ENCODE results near the gene AFF3.
"Not testable (repeated sequence)": the region's sequence is repeated elsewhere in the genome, so short reads cannot be mapped to it uniquely, and the experiment has no call there.

Gene AFF3

DNA sequence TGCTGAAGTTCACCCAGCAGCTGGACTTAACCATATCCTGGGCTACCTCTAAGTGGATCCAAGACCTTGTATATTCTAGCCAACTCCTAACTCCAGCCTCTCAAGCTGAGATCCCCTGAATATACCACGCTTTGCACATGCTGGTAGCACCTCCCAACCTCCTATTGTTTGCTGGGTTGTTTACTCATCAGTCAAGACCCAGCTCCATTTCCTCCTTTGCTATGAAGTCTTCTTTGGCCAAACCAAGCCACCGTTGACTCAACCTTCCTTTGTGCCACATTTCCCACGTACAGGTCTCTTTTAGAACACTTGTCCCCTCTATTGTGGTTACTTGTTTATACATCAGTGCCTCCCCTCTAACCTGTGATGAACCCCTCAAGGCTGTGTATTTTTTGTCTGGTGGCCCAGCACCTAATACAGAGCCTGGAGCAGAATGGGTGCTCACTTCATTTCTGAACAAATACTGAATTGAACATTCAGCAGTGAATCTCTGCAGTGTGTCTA is 384.7 kb downstream of the AFF3 start:
- H3K36me3 ChIP-seq = no peaks in the 10 kb centered on the region
- no peak overlapping the region for H3K27ac ChIP-seq
- no peaks in the 10 kb centered on the region for H3K9me3 ChIP-seq
- H3K4me1 ChIP-seq = peaks cover 8% of the 10 kb centered on the region; the same call in 1 of the 2 replicates
- H3K4me2 ChIP-seq = peak overlapping the region; percentile 2; the same call in 1 of the 2 replicates
- no peak overlapping the region for H3K4me3 ChIP-seq
- H3K27me3 ChIP-seq = no peaks in the 10 kb centered on the region
- H4K20me1 ChIP-seq = no peaks in the 10 kb centered on the region
- H3K9ac ChIP-seq = no peak overlapping the region
- no peak for TF ChIP-seq Cebpa-rat (IDR thresholded peaks at IDR 0.05)

DNA sequence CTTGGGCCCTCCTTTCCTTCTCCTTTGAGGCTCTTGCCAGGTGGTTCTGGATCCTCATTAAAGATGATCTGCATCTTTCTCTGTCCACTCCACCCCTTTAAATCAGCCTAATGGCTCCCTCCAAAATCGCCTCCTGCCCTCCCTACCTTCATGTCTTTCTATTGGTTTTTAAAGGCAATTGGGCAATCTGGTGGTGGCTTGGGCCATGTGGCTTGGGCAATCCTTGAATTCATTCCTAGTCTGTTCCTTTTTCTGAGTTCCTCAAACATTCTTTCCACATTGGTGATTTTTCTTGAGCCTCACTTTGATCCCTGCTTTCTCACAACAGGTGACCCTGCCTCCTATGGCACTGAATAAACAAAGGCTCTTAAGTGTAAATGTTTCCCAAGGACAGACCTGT is 386.3 kb downstream of the AFF3 start:
- no peak for TF ChIP-seq Cebpa-rat (IDR thresholded peaks at IDR 0.05)
- H3K27me3 ChIP-seq = no peaks in the 10 kb centered on the region
- H3K4me1 ChIP-seq = peaks cover 8% of the 10 kb centered on the region; the same call in 1 of the 2 replicates
- no peak overlapping the region for H3K27ac ChIP-seq
- no peaks in the 10 kb centered on the region for H3K9me3 ChIP-seq
- no peaks in the 10 kb centered on the region for H3K36me3 ChIP-seq
- no peak overlapping the region for H3K4me3 ChIP-seq
- no peaks in the 10 kb centered on the region for H4K20me1 ChIP-seq
- no peak overlapping the region for H3K4me2 ChIP-seq
- no peak overlapping the region for H3K9ac ChIP-seq

DNA sequence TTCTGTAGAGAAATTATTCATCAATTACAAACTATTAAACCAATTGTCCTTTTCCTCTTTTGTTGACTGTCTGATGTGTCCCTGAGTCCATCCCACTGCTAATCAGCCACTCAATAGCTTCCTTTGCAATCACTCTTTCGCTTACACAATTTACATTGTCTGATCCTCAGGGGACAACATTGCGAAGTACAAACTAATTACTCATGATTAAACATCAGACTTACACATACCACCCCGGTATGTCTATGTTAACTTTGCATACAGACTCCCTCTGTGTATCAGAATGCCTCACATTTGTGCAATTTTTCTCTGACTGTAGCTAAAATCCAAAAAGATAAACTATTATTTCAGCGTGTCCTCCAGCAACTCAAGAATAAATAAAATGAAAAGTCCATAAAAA is 388.2 kb downstream of the AFF3 start:
- H3K4me1 ChIP-seq = peaks cover 8% of the 10 kb centered on the region; the same call in 1 of the 2 replicates
- TF ChIP-seq Cebpa-rat (IDR thresholded peaks at IDR 0.05) = no peak
- H3K4me2 ChIP-seq = no peak overlapping the region

DNA sequence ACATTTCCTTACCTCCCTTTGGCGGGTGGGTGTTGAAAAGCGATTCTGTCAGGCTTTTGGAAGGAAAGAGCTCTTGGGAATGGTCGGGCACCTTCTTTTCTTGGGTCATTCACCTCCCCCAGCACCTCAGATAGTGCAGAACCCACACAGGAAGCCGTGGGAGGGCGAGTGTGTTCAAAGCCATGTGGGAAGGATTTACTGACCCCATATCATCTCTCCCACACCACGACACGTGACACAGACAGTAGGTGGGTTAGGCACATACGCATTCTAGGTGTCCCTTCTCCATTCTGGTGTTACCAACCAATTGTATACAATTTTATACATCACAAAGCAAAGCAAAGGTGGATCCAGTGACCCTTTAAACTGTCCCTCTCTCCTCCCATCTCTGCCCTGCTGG is 388.9 kb downstream of the AFF3 start:
- Histone ChIP-seq H3K4me3 (no peak overlapping the region), H3K4me1 (peaks cover 8% of the 10 kb centered on the region; the same call in 1 of the 2 replicates), H3K9ac (no peak overlapping the region), H4K20me1 (no peaks in the 10 kb centered on the region), H3K9me3 (no peaks in the 10 kb centered on the region), H3K36me3 (no peaks in the 10 kb centered on the region), H3K27ac (no peak overlapping the region), H3K4me2 (no peak overlapping the region), H3K27me3 (no peaks in the 10 kb centered on the region)
- TF ChIP-seq Cebpa-rat (IDR thresholded peaks at IDR 0.05) = no peak

More for the DNA sequence above, 388.2 kb downstream of the AFF3 start:
- Histone ChIP-seq H3K4me3 (no peak overlapping the region), H3K27me3 (no peaks in the 10 kb centered on the region), H3K36me3 (no peaks in the 10 kb centered on the region), H4K20me1 (no peaks in the 10 kb centered on the region), H3K9ac (no peak overlapping the region), H3K9me3 (no peaks in the 10 kb centered on the region), H3K27ac (no peak overlapping the region)

DNA sequence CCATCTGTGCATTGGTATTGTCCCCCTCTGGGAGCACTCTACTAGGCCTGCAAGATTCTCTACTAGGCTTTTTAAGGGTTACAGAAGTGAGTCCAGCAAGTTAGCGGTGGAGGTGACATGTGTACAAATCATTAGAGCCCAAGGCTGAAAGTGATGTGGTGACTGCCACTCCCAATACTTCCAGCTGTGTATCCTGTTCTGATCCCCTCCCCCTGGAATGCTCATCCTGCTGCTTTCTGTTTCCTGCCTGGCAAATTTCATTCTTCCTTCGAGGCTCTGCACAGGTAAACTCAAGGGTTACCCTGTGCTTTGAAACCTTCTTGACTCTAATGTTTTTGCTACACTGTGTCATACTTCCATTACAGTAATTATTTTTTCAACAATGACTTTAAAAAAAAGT is 394.0 kb downstream of the AFF3 start:
- no peaks in the 10 kb centered on the region for H3K9me3 ChIP-seq
- H3K4me1 ChIP-seq = no peaks in the 10 kb centered on the region
- no peak overlapping the region for H3K4me2 ChIP-seq
- H3K36me3 ChIP-seq = peaks cover 4% of the 10 kb centered on the region; the same call in 1 of the 2 replicates
- H3K9ac ChIP-seq = no peak overlapping the region
- no peak overlapping the region for H3K4me3 ChIP-seq
- no peaks in the 10 kb centered on the region for H4K20me1 ChIP-seq
- no peak for TF ChIP-seq Cebpa-rat (IDR thresholded peaks at IDR 0.05)
- H3K27me3 ChIP-seq = no peaks in the 10 kb centered on the region
- no peak overlapping the region for H3K27ac ChIP-seq

DNA sequence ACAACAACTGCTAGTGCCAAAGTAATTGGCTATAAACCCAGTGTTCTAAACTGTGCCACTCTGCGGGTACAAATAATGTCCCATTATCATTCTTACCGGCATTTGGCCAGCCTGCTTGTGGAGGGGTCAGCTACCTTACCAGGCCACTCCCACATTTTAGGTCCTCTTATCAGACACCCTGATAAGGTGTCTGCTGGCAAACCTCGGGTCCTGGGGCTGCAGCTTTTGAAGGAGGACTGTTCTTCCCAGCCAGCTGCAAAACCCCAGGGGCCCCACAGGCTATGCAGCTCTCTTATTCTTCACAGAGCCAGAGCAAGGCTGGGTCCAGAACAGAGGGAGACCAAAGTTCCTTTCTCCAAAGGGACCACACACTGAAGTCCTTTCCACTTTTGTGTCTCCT is 394.5 kb downstream of the AFF3 start:
- H3K36me3 ChIP-seq = peaks cover 8% of the 10 kb centered on the region; the same call in 1 of the 2 replicates
- no peaks in the 10 kb centered on the region; the same call in 1 of the 2 replicates for H3K9me3 ChIP-seq
- no peaks in the 10 kb centered on the region for H3K4me1 ChIP-seq
- no peak overlapping the region for H3K27ac ChIP-seq
- H4K20me1 ChIP-seq = no peaks in the 10 kb centered on the region
- H3K4me2 ChIP-seq = no peak overlapping the region
- H3K27me3 ChIP-seq = no peaks in the 10 kb centered on the region
- no peak overlapping the region for H3K4me3 ChIP-seq
- TF ChIP-seq Cebpa-rat (IDR thresholded peaks at IDR 0.05) = no peak
- no peak overlapping the region for H3K9ac ChIP-seq

DNA sequence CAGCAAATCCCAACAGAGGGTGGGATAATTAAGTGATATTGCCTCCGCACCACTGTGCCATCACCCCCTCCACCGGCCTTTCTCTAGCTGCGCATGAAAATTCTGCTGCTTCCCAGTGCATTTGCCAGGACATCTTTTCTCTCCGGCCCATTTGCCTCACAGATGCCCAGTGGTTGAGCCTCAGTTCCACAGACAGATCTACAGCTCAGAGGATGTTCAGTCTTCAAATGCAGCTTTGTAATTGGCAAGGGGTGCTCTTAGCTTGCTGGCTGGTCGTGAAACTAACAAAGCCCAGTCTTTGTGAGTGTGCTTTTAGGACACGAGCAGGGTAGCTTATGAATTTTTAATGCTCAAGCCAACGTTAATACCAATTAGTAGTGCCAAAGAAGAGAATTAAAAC is 399.2 kb downstream of the AFF3 start:
- H4K20me1 ChIP-seq = no peaks in the 10 kb centered on the region
- TF ChIP-seq Cebpa-rat (IDR thresholded peaks at IDR 0.05) = no peak
- H3K4me2 ChIP-seq = no peak overlapping the region
- H3K4me1 ChIP-seq = no peaks in the 10 kb centered on the region
- peaks cover 10% of the 10 kb centered on the region; the same call in 1 of the 2 replicates for H3K36me3 ChIP-seq
- H3K27me3 ChIP-seq = no peaks in the 10 kb centered on the region
- H3K9ac ChIP-seq = no peak overlapping the region
- H3K9me3 ChIP-seq = peaks cover 12% of the 10 kb centered on the region
- no peak overlapping the region for H3K4me3 ChIP-seq
- no peak overlapping the region for H3K27ac ChIP-seq

DNA sequence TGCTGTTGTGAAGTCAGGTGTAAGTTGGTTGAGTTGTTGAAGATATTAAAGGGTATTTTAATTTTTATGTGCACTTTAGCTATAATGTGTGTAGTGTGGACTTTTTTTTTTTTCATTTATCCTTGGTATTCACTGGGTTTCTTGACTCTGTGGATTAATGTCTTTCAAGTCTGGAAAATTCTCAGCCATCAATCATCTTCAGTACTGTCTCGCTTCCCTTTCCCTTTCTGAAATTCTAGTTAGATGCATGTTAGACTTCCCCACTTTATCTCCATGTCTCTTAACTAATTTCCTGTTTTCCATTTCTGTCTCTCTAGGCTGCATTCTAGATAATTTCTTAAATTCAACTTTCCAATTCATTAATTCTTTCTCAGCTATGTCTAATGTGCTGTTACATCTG is 404.9 kb downstream of the AFF3 start:
- Histone ChIP-seq H3K4me3 (no peak overlapping the region), H3K4me2 (no peak overlapping the region), H3K27me3 (no peaks in the 10 kb centered on the region), H4K20me1 (no peaks in the 10 kb centered on the region), H3K27ac (no peak overlapping the region), H3K36me3 (no peaks in the 10 kb centered on the region; the same call in 1 of the 2 replicates), H3K9me3 (peaks cover 9% of the 10 kb centered on the region), H3K4me1 (no peaks in the 10 kb centered on the region), H3K9ac (no peak overlapping the region)
- TF ChIP-seq Cebpa-rat (IDR thresholded peaks at IDR 0.05) = no peak

DNA sequence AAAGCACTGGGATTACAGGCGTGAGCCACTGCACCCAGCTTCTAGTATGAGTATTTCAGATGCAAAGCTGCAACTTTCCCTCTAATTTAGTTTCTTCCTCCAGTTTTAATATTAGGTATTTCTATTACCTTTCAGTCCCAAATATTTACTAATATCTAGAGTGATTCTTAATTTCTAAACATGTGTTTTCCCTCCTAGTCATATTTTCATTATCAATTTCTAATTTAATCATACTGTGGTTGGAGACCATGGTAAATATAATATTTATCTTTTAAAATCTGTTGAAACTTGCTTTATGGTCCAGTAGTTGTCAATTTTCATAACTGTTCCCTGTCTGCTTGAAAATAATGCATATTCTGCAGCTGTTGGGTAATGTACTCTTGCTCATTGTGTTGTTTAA is 406.6 kb downstream of the AFF3 start:
- no peak for TF ChIP-seq Cebpa-rat (IDR thresholded peaks at IDR 0.05)

DNA sequence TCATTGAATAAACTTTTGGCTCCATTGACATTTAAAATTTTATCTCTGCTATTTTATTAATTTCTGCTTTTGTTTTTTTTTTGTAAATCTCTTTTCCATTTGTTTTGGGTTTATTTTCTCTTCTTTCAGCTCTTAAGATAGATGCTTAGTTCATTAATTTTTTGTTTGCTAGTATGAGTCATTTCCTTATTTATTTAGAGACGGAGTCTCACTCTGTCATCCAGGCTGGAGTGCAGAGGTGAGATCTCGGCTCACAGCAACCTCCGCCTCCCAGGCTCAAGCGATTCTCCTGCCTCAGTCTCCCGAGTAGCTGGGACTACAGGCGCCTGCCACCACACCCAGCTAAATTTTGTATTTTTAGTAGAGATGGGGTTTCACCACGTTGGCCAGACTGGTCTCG is 407.1 kb downstream of the AFF3 start:
- not testable (repeated sequence) for H3K27ac ChIP-seq, H3K27me3 ChIP-seq, H3K4me3 ChIP-seq, H3K9ac ChIP-seq, H3K36me3 ChIP-seq, H3K4me1 ChIP-seq, H3K4me2 ChIP-seq, H3K9me3 ChIP-seq, H4K20me1 ChIP-seq

More for the DNA sequence above, 406.6 kb downstream of the AFF3 start:
- H3K27ac ChIP-seq = no peak overlapping the region
- no peaks in the 10 kb centered on the region for H3K27me3 ChIP-seq
- no peaks in the 10 kb centered on the region for H3K9me3 ChIP-seq
- H3K4me1 ChIP-seq = no peaks in the 10 kb centered on the region
- H3K4me2 ChIP-seq = no peak overlapping the region
- H3K9ac ChIP-seq = no peak overlapping the region
- no peaks in the 10 kb centered on the region for H4K20me1 ChIP-seq
- no peaks in the 10 kb centered on the region for H3K36me3 ChIP-seq
- no peak overlapping the region for H3K4me3 ChIP-seq

DNA sequence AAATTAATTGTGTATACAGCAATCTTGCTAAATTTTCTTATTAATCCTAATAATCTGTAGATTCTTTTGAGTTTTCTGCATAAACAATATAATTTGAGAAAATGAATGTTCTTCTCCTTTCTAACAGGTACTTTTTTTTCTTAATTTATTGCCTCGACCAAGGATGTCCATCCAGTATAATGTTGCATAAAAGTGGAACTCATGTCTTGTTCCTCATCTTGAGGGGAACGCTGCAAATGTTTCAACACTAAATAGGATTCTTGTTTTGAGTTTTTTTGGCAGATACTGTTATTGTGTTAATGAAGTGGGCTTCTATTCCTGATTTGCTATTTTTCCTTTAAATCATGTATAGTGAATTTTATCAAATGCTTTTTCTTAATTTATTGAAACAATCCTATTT is 408.2 kb downstream of the AFF3 start:
- no peak overlapping the region for H3K4me2 ChIP-seq
- no peak overlapping the region for H3K27ac ChIP-seq
- H3K4me1 ChIP-seq = no peaks in the 10 kb centered on the region
- no peaks in the 10 kb centered on the region for H4K20me1 ChIP-seq
- no peaks in the 10 kb centered on the region for H3K9me3 ChIP-seq
- no peaks in the 10 kb centered on the region for H3K27me3 ChIP-seq
- H3K36me3 ChIP-seq = no peaks in the 10 kb centered on the region
- TF ChIP-seq Cebpa-rat (IDR thresholded peaks at IDR 0.05) = no peak
- H3K4me3 ChIP-seq = no peak overlapping the region
- H3K9ac ChIP-seq = no peak overlapping the region

All from BLaER1 (cell line).